HG03139 (cell line): ENCODE measurements around the gene USP17L30.
"Not testable (repeated sequence)": the region's sequence is repeated elsewhere in the genome, so short reads cannot be mapped to it uniquely, and the experiment has no call there.

Experiments
- ATAC-seq: cut with Tn5 transposase; IDR thresholded peaks from one replicate; pipeline ENCODE4 v1.9.1; 2021; ENCODE audit not compliant: unreplicated experiment

USP17L30 gene

GRCh38 chr4:9362829-9363228, at the start of gene USP17L30:
TSS of gene USP17L30 (plus strand) at chr4:9363129. CDS start at chr4:9363129, 0 bp downstream.
- ATAC-seq = not testable (repeated sequence)

DNA sequence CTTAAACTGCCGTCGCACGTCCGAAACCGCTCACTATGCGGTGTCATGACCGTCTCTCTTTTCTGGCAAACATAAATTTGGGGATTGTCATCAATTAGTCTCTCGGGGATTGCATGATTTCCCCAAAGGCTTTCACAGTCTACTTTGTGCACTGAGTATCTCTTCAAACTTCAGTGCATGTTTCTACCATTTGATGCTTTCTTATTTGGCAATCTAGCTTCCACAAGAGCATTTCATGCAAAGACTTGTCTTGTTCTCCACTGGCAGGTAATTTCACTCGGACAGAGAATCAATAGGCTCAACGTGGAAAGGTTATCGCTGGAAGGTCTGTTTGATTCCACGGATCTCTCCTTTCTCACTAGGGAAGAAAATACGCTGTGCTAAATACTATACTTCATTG, 38.7 kb upstream of the USP17L30 start:
- ATAC-seq = not testable (repeated sequence)

- ATAC-seq = not testable (repeated sequence)
These were observed 38.1 kb upstream of the USP17L30 start, which contains the start of gene USP17L24 for GRCh38 chr4:9324865-9325264. TSS of gene USP17L24 (plus strand) at chr4:9325165. CDS start at chr4:9325165, 0 bp downstream.

DNA sequence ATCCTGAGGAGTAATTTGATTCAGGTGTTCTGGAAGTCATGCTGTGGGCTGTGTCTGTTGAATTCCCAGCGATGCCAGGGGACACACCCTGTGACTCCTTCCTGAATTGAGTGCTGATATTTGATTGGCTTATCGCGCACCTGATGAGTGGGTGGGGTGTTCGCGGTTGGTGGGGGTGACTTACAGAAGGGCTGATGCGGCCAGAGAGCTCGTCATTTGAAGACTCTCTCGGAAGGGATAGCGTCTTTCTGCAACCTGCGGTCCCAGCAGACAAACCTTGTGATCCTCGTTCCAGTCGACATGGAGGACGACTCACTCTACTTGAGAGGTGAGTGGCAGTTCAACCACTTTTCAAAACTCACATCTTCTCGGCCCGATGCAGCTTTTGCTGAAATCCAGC, 33.3 kb upstream of the USP17L30 start, which contains the start of gene USP17L25:
Gene USP17L25 (plus strand): TSS at position 301 of the 400 bp plus-strand sequence. CDS start 0 bp downstream, at position 301.
- not testable (repeated sequence) for ATAC-seq

GRCh38 chr4:9334358-9334757, 28.6 kb upstream of the USP17L30 start, which contains the start of gene USP17L26:
TSS of gene USP17L26 (plus strand) at chr4:9334658. CDS start at chr4:9334658, 0 bp downstream.
- ATAC-seq = not testable (repeated sequence)

GRCh38 chr4:9339103-9339502, 23.8 kb upstream of the USP17L30 start, which contains the start of gene USP17L5:
TSS of gene USP17L5 (plus strand) at chr4:9339403. CDS start at chr4:9339403, 0 bp downstream.
- ATAC-seq = not testable (repeated sequence)

- not testable (repeated sequence) for ATAC-seq
These were observed 19.1 kb upstream of the USP17L30 start, which contains the start of gene USP17L27 for GRCh38 chr4:9343848-9344247. TSS of gene USP17L27 (plus strand) at chr4:9344148. CDS start at chr4:9344148, 0 bp downstream.

DNA sequence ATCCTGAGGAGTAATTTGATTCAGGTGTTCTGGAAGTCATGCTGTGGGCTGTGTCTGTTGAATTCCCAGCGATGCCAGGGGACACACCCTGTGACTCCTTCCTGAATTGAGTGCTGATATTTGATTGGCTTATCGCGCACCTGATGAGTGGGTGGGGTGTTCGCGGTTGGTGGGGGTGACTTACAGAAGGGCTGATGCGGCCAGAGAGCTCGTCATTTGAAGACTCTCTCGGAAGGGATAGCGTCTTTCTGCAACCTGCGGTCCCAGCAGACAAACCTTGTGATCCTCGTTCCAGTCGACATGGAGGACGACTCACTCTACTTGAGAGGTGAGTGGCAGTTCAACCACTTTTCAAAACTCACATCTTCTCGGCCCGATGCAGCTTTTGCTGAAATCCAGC, 14.3 kb upstream of the USP17L30 start, which contains the start of gene USP17L28:
Gene USP17L28 (plus strand): TSS at position 301 of the 400 bp plus-strand sequence. CDS start 0 bp downstream, at position 301.
- ATAC-seq = not testable (repeated sequence)

DNA sequence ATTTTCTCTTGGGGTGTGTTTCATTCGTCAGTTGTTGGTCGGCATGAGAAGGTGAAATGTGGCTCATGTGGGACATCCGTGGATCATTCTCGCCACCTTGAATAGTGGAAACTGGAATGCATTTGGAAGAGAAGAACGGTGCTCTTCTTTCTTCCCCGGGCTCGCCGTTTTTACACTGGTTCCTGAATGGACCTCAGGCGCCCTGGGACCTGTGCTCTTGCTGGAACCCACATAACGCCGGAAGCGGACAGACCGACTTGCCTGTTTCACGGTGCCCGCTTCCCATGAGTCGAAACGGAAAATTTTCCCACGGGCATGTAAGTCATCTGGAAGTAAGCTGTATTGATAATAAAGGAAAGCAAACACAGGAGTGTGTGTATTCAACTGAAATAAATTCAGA, 12.1 kb upstream of the USP17L30 start:
- not testable (repeated sequence) for ATAC-seq

DNA sequence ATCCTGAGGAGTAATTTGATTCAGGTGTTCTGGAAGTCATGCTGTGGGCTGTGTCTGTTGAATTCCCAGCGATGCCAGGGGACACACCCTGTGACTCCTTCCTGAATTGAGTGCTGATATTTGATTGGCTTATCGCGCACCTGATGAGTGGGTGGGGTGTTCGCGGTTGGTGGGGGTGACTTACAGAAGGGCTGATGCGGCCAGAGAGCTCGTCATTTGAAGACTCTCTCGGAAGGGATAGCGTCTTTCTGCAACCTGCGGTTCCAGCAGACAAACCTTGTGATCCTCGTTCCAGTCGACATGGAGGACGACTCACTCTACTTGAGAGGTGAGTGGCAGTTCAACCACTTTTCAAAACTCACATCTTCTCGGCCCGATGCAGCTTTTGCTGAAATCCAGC, 9.6 kb upstream of the USP17L30 start, which contains the start of gene USP17L29:
Gene USP17L29 (plus strand): TSS at position 301 of the 400 bp plus-strand sequence. CDS start 0 bp downstream, at position 301.
- ATAC-seq = not testable (repeated sequence)

DNA sequence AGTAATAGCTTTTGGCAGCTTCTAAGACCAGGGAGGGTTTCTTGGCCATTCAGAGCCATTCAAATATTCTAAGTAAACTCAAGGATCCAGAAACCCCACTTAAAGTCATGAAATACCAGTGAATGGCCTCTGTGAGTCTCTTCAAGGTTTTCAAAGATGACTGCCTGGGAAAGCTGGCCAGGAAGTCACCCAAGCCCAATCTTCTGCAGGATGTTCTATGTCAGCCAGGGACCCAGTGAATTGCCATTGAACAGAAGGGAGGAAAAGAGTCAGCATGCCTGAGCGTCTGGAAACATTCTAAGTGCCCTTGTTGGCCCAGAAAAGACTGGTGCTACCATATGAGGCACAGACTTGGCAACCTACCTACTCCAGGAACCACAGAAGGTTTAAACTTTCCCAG, 17.0 kb downstream of the USP17L30 start:
- not testable (repeated sequence) for ATAC-seq

GRCh38 chr4:9381012-9381534, 18.1 kb downstream of the USP17L30 start:
- not testable (repeated sequence) for ATAC-seq

GRCh38 chr4:9384126-9384525, 21.2 kb downstream of the USP17L30 start:
- no peak for ATAC-seq

DNA sequence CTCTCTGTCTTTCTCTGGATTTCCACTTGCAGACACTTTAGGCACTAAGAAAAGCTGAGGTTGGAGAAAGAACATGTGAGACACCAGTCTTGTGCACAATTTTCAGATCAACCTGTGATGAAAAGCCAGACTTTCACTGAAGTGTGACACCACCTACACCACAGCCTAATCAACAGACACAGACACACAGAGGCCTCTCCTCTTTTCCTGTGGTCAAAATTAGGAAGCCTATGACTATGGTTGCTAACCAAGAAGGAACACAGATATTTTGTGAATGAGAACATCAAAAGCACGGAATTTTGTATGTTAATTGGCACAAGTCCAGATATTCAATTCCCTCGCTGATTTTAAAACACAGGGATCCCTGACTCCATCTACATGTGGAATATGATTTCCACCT, 26.1 kb downstream of the USP17L30 start:
- not testable (repeated sequence) for ATAC-seq

GRCh38 chr4:9405774-9406173, 42.8 kb downstream of the USP17L30 start:
- not testable (repeated sequence) for ATAC-seq

DNA sequence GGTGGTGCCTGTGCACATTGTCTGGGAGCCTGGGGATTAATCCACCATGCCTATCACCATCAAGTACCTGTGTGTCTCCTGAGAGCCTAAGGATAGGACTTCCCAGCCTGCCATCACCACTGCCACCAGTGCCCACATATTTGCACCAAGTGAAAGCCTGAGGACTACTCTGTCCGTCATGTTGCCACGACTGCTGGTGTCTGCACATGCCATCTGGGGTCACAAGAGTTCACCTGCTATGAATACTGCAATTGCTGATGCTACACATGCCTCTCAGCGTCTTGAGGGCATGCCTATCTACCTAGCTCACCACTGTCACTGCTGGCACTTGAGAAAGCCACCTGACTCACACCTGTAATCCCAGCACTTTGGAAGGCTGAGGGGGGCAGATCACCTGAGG, 43.6 kb downstream of the USP17L30 start:
- not testable (repeated sequence) for ATAC-seq

DNA sequence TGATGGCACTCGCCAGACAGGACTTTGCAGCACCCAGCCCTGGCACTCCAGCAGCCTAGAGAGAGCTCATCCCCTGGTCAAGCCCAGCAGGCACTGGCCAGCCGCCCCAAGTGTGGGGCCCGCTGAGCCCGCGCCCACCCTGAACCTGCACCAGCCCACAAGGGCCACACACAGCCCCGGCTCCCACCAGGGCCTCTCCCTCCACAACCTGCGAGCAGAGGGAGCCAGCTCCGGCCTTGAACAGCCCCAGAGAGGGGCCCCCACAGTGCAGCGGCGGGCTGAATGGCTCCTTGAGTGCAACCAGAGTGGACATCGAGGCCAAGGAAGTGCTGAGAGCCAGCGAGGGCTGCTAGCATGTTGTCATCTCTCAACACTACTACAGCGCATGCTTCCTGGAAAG, 46.9 kb downstream of the USP17L30 start:
- no peak for ATAC-seq
